Measurements from ENCODE around the gene COL17A1.

COL17A1 gene

GRCh38 chr10:104081998-104082397 is 3.7 kb downstream of the COL17A1 start:
- Histone ChIP-seq H3K4me3 (no peak overlapping the region), H3K36me3 (no peaks in the 10 kb centered on the region), H3K4me1 (no peaks in the 10 kb centered on the region), H3K27ac (no peak overlapping the region), H3K9me3 (no peaks in the 10 kb centered on the region), H3K27me3 (peaks cover 0 to 3% of the 10 kb centered on the region in 2 donors)
- intact Hi-C loops (cut with DNase I; ENCODE audit: low total_unique reads) = no loop called here
- no peak for DNase-seq
- TF ChIP-seq, protein P1, sequence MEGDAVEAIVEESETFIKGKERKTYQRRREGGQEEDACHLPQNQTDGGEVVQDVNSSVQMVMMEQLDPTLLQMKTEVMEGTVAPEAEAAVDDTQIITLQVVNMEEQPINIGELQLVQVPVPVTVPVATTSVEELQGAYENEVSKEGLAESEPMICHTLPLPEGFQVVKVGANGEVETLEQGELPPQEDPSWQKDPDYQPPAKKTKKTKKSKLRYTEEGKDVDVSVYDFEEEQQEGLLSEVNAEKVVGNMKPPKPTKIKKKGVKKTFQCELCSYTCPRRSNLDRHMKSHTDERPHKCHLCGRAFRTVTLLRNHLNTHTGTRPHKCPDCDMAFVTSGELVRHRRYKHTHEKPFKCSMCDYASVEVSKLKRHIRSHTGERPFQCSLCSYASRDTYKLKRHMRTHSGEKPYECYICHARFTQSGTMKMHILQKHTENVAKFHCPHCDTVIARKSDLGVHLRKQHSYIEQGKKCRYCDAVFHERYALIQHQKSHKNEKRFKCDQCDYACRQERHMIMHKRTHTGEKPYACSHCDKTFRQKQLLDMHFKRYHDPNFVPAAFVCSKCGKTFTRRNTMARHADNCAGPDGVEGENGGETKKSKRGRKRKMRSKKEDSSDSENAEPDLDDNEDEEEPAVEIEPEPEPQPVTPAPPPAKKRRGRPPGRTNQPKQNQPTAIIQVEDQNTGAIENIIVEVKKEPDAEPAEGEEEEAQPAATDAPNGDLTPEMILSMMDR (IDR thresholded peaks at IDR 0.05) = no peak

GRCh38 chr10:104080762-104081161 is 4.9 kb downstream of the COL17A1 start:
- TF ChIP-seq, protein P1 (IDR thresholded peaks at IDR 0.05) = no peak
- no peak for DNase-seq
- intact Hi-C loops (cut with DNase I; ENCODE audit: low total_unique reads) = no loop called here

DNA sequence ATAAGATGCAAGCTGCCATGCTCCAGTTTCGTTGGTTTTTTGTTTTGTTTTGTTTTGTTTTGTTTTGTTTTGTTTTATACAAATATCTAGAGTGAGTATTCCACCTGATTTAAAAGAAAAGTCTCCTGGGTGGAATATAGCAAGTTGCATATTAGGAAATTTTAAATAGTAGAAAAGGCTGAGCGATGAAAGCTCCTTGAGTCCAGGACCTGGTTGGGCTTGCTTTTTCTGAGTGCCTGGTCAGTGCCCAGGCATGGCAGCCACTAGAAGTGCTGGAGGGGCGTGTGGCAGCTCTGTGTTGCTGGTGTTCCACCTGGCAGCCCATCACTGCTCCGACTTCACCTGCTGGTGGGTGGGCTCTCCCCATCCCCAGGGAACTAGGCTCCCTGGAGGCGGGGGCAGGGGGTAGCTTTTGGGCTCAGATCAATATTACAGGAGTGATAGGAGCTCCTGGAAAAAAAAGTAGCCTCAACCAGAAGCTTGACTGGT is 8.0 kb downstream of the COL17A1 start:
- Histone ChIP-seq H3K27ac (no peak overlapping the region), H3K4me1 (no peaks in the 10 kb centered on the region), H3K27me3 (peaks cover 0 to 5% of the 10 kb centered on the region in 2 donors), H3K9me3 (no peaks in the 10 kb centered on the region), H3K36me3 (no peaks in the 10 kb centered on the region), H3K4me3 (no peak overlapping the region)
- no peak for DNase-seq
- intact Hi-C loops (cut with DNase I; ENCODE audit: low total_unique reads) = no loop called here
- TF ChIP-seq, protein P1 (IDR thresholded peaks at IDR 0.05) = no peak

More at GRCh38 chr10:104080762-104081161, 4.9 kb downstream of the COL17A1 start:
- Histone ChIP-seq H3K9me3 (no peaks in the 10 kb centered on the region), H3K27ac (no peak overlapping the region), H3K27me3 (peaks cover 0 to 5% of the 10 kb centered on the region in 2 donors), H3K4me3 (no peak overlapping the region), H3K4me1 (no peaks in the 10 kb centered on the region), H3K36me3 (no peaks in the 10 kb centered on the region)

DNA sequence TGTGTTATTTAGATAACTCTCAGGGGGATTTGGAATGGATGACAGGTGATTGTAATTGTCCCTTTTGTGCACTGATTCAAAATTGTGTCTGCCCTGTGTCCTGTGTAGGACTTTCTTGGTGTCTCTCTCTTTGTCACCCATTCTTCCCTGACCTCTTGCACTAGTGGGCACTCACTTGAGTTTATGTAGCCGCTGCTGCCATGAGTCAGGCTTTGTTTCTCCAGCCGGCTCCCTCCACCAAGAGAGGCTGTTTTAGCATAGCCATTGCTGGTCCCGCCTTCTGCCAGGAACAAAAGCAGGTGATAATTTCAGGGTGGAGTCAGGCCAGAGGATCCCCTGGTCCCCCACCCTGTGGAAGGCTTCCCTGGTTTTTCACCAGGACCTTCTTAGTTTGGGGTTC is 8.4 kb downstream of the COL17A1 start:
- no peaks in the 10 kb centered on the region for H3K9me3 ChIP-seq
- no peak overlapping the region for H3K4me3 ChIP-seq
- H3K4me1 ChIP-seq = no peaks in the 10 kb centered on the region
- no peaks in the 10 kb centered on the region for H3K36me3 ChIP-seq
- intact Hi-C loops (cut with DNase I; ENCODE audit: low total_unique reads) = no loop called here
- no peak overlapping the region for H3K27ac ChIP-seq
- TF ChIP-seq, protein P1 (IDR thresholded peaks at IDR 0.05) = no peak
- DNase-seq = no peak
- peaks cover 0 to 5% of the 10 kb centered on the region in 2 donors for H3K27me3 ChIP-seq

- TF ChIP-seq, protein P1 (IDR thresholded peaks at IDR 0.05) = no peak
- Histone ChIP-seq H3K36me3 (no peaks in the 10 kb centered on the region), H3K9me3 (no peaks in the 10 kb centered on the region), H3K27me3 (peaks cover 0 to 5% of the 10 kb centered on the region in 2 donors), H3K4me1 (no peaks in the 10 kb centered on the region), H3K4me3 (no peak overlapping the region), H3K27ac (no peak overlapping the region)
- intact Hi-C loops (cut with DNase I; ENCODE audit: low total_unique reads) = no loop called here
- DNase-seq = peak in 1 of 2 donors; percentile 44
These were observed 8.9 kb downstream of the COL17A1 start for GRCh38 chr10:104076743-104077160.

DNA sequence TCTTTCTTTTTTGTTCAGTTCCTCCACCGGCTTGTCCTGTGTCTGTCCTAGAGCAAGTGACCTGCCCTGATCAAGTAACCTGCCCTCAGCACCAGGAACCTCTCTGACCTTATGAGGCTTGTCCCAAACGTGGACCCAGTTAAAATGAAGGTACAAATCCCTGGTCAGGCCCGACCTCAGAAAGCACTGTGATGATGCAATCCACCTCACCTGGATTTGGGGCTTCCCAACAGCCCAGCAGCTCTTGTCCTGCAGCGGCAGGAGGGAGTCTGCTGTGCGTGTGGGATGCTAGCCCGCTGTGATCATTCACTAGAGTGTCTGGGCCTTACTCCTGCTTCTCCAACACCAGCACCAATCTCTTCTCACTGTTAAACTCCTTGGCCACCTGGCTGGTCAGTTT is 11.2 kb downstream of the COL17A1 start:
- Histone ChIP-seq H3K4me3 (no peak overlapping the region), H3K27ac (no peak overlapping the region), H3K9me3 (no peaks in the 10 kb centered on the region), H3K27me3 (peaks cover 0 to 5% of the 10 kb centered on the region in 2 donors), H3K4me1 (no peaks in the 10 kb centered on the region), H3K36me3 (no peaks in the 10 kb centered on the region)
- no peak for DNase-seq
- intact Hi-C loops (cut with DNase I; ENCODE audit: low total_unique reads) = no loop called here
- TF ChIP-seq, protein P1 (IDR thresholded peaks at IDR 0.05) = no peak

Measured in tibial artery (tissue), 4 donors.